Natural killer cell (primary cell): ENCODE results near the gene UQCRC1. TPM values are rescaled to one million over a fixed set of nuclear protein-coding genes. Genes with fewer than 3 reads are reported as not detected.

ENCODE experiments used
- ATAC-seq, 3 donors: fragments of 150-1000 bp in 2 of 3; fragments of 200-7000 bp in 1 of 3; cut with Tn5 transposase; 1 replicate in 1 of 3; 2 replicates in 2 of 3; pipeline ENCODE4 v1.10.0; 2021; ENCODE audit warnings: mild to moderate bottlenecking in 2 of 3, moderate library complexity in 2 of 3
- DNase-seq, 2 donors: peaks; one replicate each; pipeline versions ENCODE4 v3.0.0 to v3.0.0-alpha.2; 2013 to 2021; ENCODE audit warnings: mixed read lengths in 1 of 2
- H3K27ac ChIP-seq: one replicate; pipeline ENCODE4 v1.5.1; 2013; ENCODE audit warnings: mild to moderate bottlenecking, low read length
- H3K27me3 ChIP-seq: one replicate; pipeline ENCODE4 v1.6.1; 2013; ENCODE audit warnings: low read length; ENCODE audit not compliant: control insufficient read depth, insufficient read depth
- H3K36me3 ChIP-seq: one replicate; pipeline ENCODE4 v1.6.1; 2013; ENCODE audit warnings: low read length; ENCODE audit not compliant: control insufficient read depth, insufficient read depth
- H3K4me1 ChIP-seq: one replicate; pipeline ENCODE4 v1.6.1; 2013; ENCODE audit warnings: low read length; ENCODE audit not compliant: control insufficient read depth, insufficient read depth
- H3K4me3 ChIP-seq: one replicate; pipeline ENCODE4 v1.5.1; 2013; ENCODE audit warnings: low read length
- H3K9me3 ChIP-seq: one replicate; pipeline ENCODE4 v1.6.1; 2013; ENCODE audit warnings: low read length; ENCODE audit not compliant: control insufficient read depth, insufficient read depth
- H3K27ac Mint-ChIP-seq, 2 donors: one replicate each; pipeline ENCODE4 v1.8.0; 2022; ENCODE audit warnings: mild to moderate bottlenecking in 2 of 2, mixed read lengths in 2 of 2, moderate library complexity in 1 of 2
- H3K27me3 Mint-ChIP-seq, 2 donors: one replicate each; pipeline ENCODE4 v1.8.0; 2022; ENCODE audit warnings: low read depth in 2 of 2, mixed read lengths in 2 of 2
- H3K36me3 Mint-ChIP-seq: one replicate; pipeline ENCODE4 v1.8.0; 2022; ENCODE audit warnings: mixed read lengths
- H3K4me1 Mint-ChIP-seq, 2 donors: one replicate each; pipeline ENCODE4 v1.8.0; 2022; ENCODE audit warnings: mixed read lengths in 2 of 2
- H3K4me3 Mint-ChIP-seq: one replicate; pipeline ENCODE4 v1.8.0; 2022; ENCODE audit warnings: mild to moderate bottlenecking, moderate library complexity, mixed read lengths
- H3K9me3 Mint-ChIP-seq, 2 donors: one replicate each; pipeline ENCODE4 v1.8.0; 2022; ENCODE audit warnings: mixed read lengths in 2 of 2
- WGBS: methylation state at CpG from one replicate; pipeline ENCODE4 v1.1.7; 2013; ENCODE audit warnings: missing lambda C conversion rate; ENCODE audit not compliant: insufficient coverage; 5-methylcytosine and 5-hydroxymethylcytosine counted together
- intact Hi-C: fragments of 100-400 bp; cut with micrococcal nuclease; formaldehyde crosslinking; loops from one replicate; pipeline ENCODE4 v1.14.2; 2022
- total RNA-seq, 4 donors: library from RNA; stranded (reverse); fragments of 120-200 nt in 1 of 4; gene quantifications; one replicate each; pipeline versions ENCODE4 v1.2.3 to v1.2.4, GENCODE V29; 2013 to 2022
- TF ChIP-seq, protein P1 (sequence below): fragments of 200-600 bp; IDR thresholded peaks from one replicate; pipeline ENCODE4 v1.8.0; 2022; ENCODE audit warnings: antibody characterized with exemption

Gene UQCRC1
- total RNA-seq, 3 donors from 2014 or later (not counting 1 experiment from before 2014, with no cell fraction given) = 117 to 139 (median 124) TPM

GRCh38 chr3:48644898-48645760 is 35.7 kb upstream of the UQCRC1 start:
- WGBS = 92% methylated on average over 22 of the region's 22 CpGs
- no peak for ATAC-seq
- Histone ChIP-seq H3K27me3 (no peaks in the 10 kb centered on the region), H3K9me3 (no peaks in the 10 kb centered on the region), H3K36me3 (no peaks in the 10 kb centered on the region), H3K4me3 (no peak overlapping the region), H3K27ac (no peak overlapping the region), H3K4me1 (no peaks in the 10 kb centered on the region)
- Mint-ChIP-seq H3K27ac (no peak overlapping the region), H3K27me3 (no peaks in the 10 kb centered on the region), H3K9me3 (no peaks in the 10 kb centered on the region), H3K4me3 (no peak overlapping the region), H3K4me1 (no peaks in the 10 kb centered on the region), H3K36me3 (no peaks in the 10 kb centered on the region)
- DNase-seq = no peak
- TF ChIP-seq, protein P1, sequence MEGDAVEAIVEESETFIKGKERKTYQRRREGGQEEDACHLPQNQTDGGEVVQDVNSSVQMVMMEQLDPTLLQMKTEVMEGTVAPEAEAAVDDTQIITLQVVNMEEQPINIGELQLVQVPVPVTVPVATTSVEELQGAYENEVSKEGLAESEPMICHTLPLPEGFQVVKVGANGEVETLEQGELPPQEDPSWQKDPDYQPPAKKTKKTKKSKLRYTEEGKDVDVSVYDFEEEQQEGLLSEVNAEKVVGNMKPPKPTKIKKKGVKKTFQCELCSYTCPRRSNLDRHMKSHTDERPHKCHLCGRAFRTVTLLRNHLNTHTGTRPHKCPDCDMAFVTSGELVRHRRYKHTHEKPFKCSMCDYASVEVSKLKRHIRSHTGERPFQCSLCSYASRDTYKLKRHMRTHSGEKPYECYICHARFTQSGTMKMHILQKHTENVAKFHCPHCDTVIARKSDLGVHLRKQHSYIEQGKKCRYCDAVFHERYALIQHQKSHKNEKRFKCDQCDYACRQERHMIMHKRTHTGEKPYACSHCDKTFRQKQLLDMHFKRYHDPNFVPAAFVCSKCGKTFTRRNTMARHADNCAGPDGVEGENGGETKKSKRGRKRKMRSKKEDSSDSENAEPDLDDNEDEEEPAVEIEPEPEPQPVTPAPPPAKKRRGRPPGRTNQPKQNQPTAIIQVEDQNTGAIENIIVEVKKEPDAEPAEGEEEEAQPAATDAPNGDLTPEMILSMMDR = no peak
- intact Hi-C loops = no loop called here

DNA sequence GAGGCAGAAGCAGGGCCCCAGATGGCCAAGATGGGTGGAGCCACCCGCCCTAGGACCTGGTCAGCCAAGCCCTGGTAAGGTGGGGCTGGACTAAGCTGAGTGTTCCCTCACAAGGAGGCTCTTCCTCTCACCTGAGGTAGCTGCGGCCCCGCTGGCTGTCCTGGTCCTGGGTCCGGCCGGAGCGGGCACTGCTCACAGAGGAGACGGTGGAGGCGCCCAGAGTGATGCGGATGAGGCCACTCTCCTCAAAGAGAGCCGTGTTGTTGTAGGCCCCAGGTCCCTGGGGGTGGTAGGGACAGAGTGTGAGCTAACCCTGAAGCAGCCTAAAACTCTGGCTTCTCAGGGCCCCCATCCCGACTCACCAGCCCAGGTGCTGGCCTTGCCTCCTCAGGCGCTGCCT is 33.2 kb upstream of the UQCRC1 start:
- Mint-ChIP-seq H3K4me3 (no peak overlapping the region), H3K4me1 (peaks cover 0 to 3% of the 10 kb centered on the region in 2 donors), H3K9me3 (no peaks in the 10 kb centered on the region), H3K36me3 (no peaks in the 10 kb centered on the region), H3K27me3 (no peaks in the 10 kb centered on the region), H3K27ac (no peak overlapping the region)
- H3K27me3 ChIP-seq = no peaks in the 10 kb centered on the region
- H3K4me1 ChIP-seq = no peaks in the 10 kb centered on the region
- TF ChIP-seq, protein P1 = no peak
- DNase-seq (no peak), ATAC-seq (no peak)
- intact Hi-C loops = no loop called here
- no peaks in the 10 kb centered on the region for H3K9me3 ChIP-seq
- H3K36me3 ChIP-seq = no peaks in the 10 kb centered on the region
- H3K27ac ChIP-seq = no peak overlapping the region
- H3K4me3 ChIP-seq = no peak overlapping the region
- WGBS = 96% methylated on average over 12 of the region's 12 CpGs

GRCh38 chr3:48641396-48641795 is 31.9 kb upstream of the UQCRC1 start:
- no peak for ATAC-seq
- Histone ChIP-seq H3K27me3 (no peaks in the 10 kb centered on the region), H3K27ac (no peak overlapping the region), H3K9me3 (no peaks in the 10 kb centered on the region), H3K4me1 (peaks cover 2% of the 10 kb centered on the region), H3K4me3 (no peak overlapping the region), H3K36me3 (no peaks in the 10 kb centered on the region)
- intact Hi-C loops = no loop called here
- no peak overlapping the region for H3K27ac Mint-ChIP-seq
- no peak for DNase-seq
- H3K27me3 Mint-ChIP-seq = no peaks in the 10 kb centered on the region
- no peaks in the 10 kb centered on the region for H3K36me3 Mint-ChIP-seq
- H3K4me1 Mint-ChIP-seq = peaks cover 0 to 3% of the 10 kb centered on the region in 2 donors
- TF ChIP-seq, protein P1 = no peak
- WGBS = 94% methylated on average over 3 of the region's 3 CpGs
- H3K4me3 Mint-ChIP-seq = no peak overlapping the region
- H3K9me3 Mint-ChIP-seq = no peaks in the 10 kb centered on the region
